Measurements from ENCODE around the gene NRG3. TPM values are rescaled to one million over a fixed set of nuclear protein-coding genes. Genes with fewer than 3 reads are reported as not detected.

The NRG3 gene
- total RNA-seq, 1 experiment from 2014 or later = not detected

DNA sequence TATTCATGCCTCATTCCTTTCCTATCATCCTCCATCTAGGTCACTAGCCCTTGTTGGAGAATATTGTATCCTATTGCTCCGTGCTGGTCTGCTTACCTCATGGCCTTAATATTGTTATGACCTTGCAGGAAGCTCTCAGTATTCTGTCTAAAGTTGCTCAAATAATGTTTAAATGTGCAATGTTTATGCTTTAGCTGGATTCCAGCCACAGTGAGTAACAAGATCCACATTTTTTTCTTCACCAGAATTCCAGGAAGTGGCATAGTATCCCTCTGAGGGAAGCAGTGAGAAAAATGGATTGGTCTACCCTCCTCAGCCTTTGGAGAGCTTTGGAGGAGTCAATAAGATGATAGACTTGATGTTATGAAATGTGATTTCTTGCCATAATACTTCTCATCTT is 402.6 kb downstream of the NRG3 start:
- no peaks in the 10 kb centered on the region for H4K20me1 ChIP-seq (ENCODE audit: insufficient read depth)
- ChIA-PET POLR2A (no interaction called here), CTCF (no interaction called here), RAD21 (ENCODE audit: low non-redundant PET in 1 of 2, low total read pairs in 2 of 2, uncharacterized antibody in 2 of 2, unreplicated experiment in 2 of 2) (no interaction called here)
- ATAC-seq (no peak), DNase-seq (ENCODE audit: low read depth, low spot score) (no peak)
- no peaks in the 10 kb centered on the region for H3K9me2 ChIP-seq (ENCODE audit: insufficient read depth)
- no peak overlapping the region for H3K4me3 ChIP-seq (replicated peaks in 1 of 2; ENCODE audit: low read depth in 1 of 2, low read length in 2 of 2)
- H3K27ac ChIP-seq (ENCODE audit: low read depth, low read length) = no peak overlapping the region
- H3K36me3 ChIP-seq (ENCODE audit: control insufficient read depth in 1 of 2, insufficient read depth in 2 of 2, low read length in 2 of 2) = no peaks in the 10 kb centered on the region
- H2AFZ ChIP-seq (ENCODE audit: low read depth, low read length, poor library complexity, severe bottlenecking) = no peak overlapping the region
- no TSS peak for BruUV-seq (replicated peaks)
- TF ChIP-seq, protein P1, sequence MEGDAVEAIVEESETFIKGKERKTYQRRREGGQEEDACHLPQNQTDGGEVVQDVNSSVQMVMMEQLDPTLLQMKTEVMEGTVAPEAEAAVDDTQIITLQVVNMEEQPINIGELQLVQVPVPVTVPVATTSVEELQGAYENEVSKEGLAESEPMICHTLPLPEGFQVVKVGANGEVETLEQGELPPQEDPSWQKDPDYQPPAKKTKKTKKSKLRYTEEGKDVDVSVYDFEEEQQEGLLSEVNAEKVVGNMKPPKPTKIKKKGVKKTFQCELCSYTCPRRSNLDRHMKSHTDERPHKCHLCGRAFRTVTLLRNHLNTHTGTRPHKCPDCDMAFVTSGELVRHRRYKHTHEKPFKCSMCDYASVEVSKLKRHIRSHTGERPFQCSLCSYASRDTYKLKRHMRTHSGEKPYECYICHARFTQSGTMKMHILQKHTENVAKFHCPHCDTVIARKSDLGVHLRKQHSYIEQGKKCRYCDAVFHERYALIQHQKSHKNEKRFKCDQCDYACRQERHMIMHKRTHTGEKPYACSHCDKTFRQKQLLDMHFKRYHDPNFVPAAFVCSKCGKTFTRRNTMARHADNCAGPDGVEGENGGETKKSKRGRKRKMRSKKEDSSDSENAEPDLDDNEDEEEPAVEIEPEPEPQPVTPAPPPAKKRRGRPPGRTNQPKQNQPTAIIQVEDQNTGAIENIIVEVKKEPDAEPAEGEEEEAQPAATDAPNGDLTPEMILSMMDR (IDR thresholded peaks at IDR 0.05 in 2 of 3, conservative IDR thresholded peaks at IDR 0.05 in 1 of 3; ENCODE audit: borderline replicate concordance in 1 of 3, insufficient read depth in 1 of 3, low read depth in 2 of 3, low read length in 2 of 3) = no peak
- TF ChIP-seq ELF1 (IDR thresholded peaks at IDR 0.05; ENCODE audit: borderline replicate concordance, low read depth) (no peak), ZNF274 (IDR thresholded peaks at IDR 0.05; ENCODE audit: low read depth, low read length) (no peak), ATF3 (IDR thresholded peaks at IDR 0.05) (no peak), EGR1 (IDR thresholded peaks at IDR 0.05; ENCODE audit: low read depth) (no peak), ZFX (IDR thresholded peaks at IDR 0.05) (no peak), JUND (IDR thresholded peaks at IDR 0.05) (no peak), POLR2A (IDR thresholded peaks at IDR 0.05; ENCODE audit: borderline replicate concordance, extremely low read depth, insufficient read depth, insufficient read length) (no peak), RAD21 (IDR thresholded peaks at IDR 0.05; ENCODE audit: low read depth) (no peak), REST (IDR thresholded peaks at IDR 0.05; ENCODE audit: low read depth) (no peak), SRF (IDR thresholded peaks at IDR 0.05; ENCODE audit: low read depth) (no peak), SIN3A (IDR thresholded peaks at IDR 0.05; ENCODE audit: low read depth) (no peak), CEBPB (IDR thresholded peaks at IDR 0.05; ENCODE audit: low read depth) (no peak), YY1 (IDR thresholded peaks at IDR 0.05; ENCODE audit: extremely low read depth, insufficient replicate concordance, low read depth, low read length) (no peak), TCF7L2 (IDR thresholded peaks at IDR 0.05; ENCODE audit: borderline replicate concordance, extremely low read depth, insufficient read depth, insufficient read length) (no peak)
- H3K9me3 ChIP-seq (ENCODE audit: control insufficient read depth in 1 of 2, insufficient read depth in 1 of 2, low read depth in 1 of 2, low read length in 2 of 2) = peaks cover 5 to 18% of the 10 kb centered on the region in 2 experiments; a peak in 3 of 4 replicates
- H3K4me2 ChIP-seq (ENCODE audit: low read length) = no peak overlapping the region
- intact Hi-C loops (cut with micrococcal nuclease) = no loop called here
- no peaks in the 10 kb centered on the region for H3K79me2 ChIP-seq (ENCODE audit: insufficient read depth, low read length)
- no peaks in the 10 kb centered on the region for H3K4me1 ChIP-seq (ENCODE audit: control insufficient read depth in 1 of 2, insufficient read depth in 2 of 2, low read length in 2 of 2)
- H3K27me3 ChIP-seq (ENCODE audit: insufficient read depth, low read length) = no peaks in the 10 kb centered on the region
- H3K9ac ChIP-seq (ENCODE audit: low read length) = no peak overlapping the region
